ENCODE measurements around the gene RAPH1.

DNA sequence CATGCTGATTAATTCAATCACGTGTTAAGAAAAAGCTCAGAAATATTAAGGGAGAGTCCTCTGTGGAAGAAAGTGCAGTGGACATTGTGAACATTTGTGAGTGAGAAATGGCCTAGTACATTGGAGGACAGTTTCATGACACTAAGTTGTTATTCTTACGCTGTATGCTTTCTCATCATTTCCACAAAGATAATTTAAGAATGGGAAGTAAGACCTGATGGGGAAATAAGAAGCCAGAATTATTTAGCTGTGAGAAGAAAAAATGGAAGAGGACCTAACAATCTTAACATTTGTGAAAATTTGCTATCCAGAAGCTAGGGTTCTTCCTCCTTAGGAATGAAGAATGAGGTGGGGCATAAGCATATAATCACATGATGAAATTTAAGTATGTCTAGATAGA is 15.2 kb upstream of the RAPH1 start:
- TF ChIP-seq HMGXB4 (CRISPR knock-in tag; IDR thresholded peaks at IDR 0.05) (no peak), CHD2 (IDR thresholded peaks at IDR 0.05; ENCODE audit: low read depth, low read length) (no peak), HSF4 (CRISPR knock-in tag; IDR thresholded peaks at IDR 0.05; ENCODE audit: borderline replicate concordance) (no peak), CTCF (IDR thresholded peaks at IDR 0.05 in 2 of 3, conservative IDR thresholded peaks at IDR 0.05 in 1 of 3; ENCODE audit: insufficient read depth in 2 of 3, low read depth in 1 of 3, low read length in 3 of 3) (no peak)

All from K562 (cell line).